Stomach (tissue), 9 donors: ENCODE measurements around the gene USP12. TPM values are rescaled to one million over a fixed set of nuclear protein-coding genes. Genes with fewer than 3 reads are reported as not detected.
A peak's percentile ranks its signal among the peaks of the same experiment; 100 is the strongest.

Source experiments
- DNase-seq, 2 donors: peaks; one replicate each; pipeline versions ENCODE4 v3.0.0 to v3.0.0-alpha.2; 2013 to 2019
- H3K27ac ChIP-seq, 5 donors: fragments of 200-600 bp in 4 of 5; sonication (generic) in 4 of 5; one replicate each; pipeline ENCODE4 v1.5.1; 2013 to 2019; ENCODE audit warnings: mild to moderate bottlenecking in 1 of 5, moderate library complexity in 1 of 5
- H3K27me3 ChIP-seq, 3 donors: fragments of 200-600 bp; sonication (generic); one replicate each; pipeline ENCODE4 v1.5.1; 2017 to 2019; ENCODE audit warnings: mixed run types in 1 of 3
- H3K36me3 ChIP-seq, 4 donors: fragments of 200-600 bp; sonication (generic); 1 replicate in 3 of 4; 2 replicates in 1 of 4; pipeline ENCODE4 v1.5.1; 2016 to 2019
- H3K4me1 ChIP-seq, 4 donors: fragments of 200-600 bp; sonication (generic); one replicate each; pipeline ENCODE4 v1.5.1; 2016 to 2019
- H3K4me3 ChIP-seq, 4 donors: fragments of 200-600 bp; sonication (generic) in 3 of 4; one replicate each; pipeline ENCODE4 v1.5.1; 2016 to 2019; ENCODE audit warnings: mild to moderate bottlenecking in 1 of 4
- H3K9me3 ChIP-seq, 4 donors: fragments of 200-600 bp; sonication (generic); one replicate each; pipeline ENCODE4 v1.5.1; 2016 to 2019
- EP300 ChIP-seq: sonication (generic); formaldehyde crosslinking; IDR thresholded peaks from one replicate; pipeline ENCODE4 v1.6.1; 2017; ENCODE audit warnings: antibody characterized with exemption
- POLR2A ChIP-seq, 4 donors: fragments of 450-650 bp; IDR thresholded peaks; one replicate each; pipeline ENCODE4 v1.6.1; 2016; ENCODE audit warnings: antibody characterized with exemption in 4 of 4, control low read depth in 2 of 4, mild to moderate bottlenecking in 1 of 4, moderate library complexity in 1 of 4
- POLR2AphosphoS5 ChIP-seq, 3 donors: sonication (generic); formaldehyde crosslinking; IDR thresholded peaks; one replicate each; pipeline ENCODE4 v1.6.1; 2016; ENCODE audit warnings: antibody characterized with exemption in 3 of 3
- WGBS, 5 donors: extraction: QIAGEN DNeasy Blood & Tissue Kit in 3 of 5; methylation state at CpG; one replicate each; pipeline versions ENCODE4 v1.1.5 to v1.1.7; 2013 to 2018; 5-methylcytosine and 5-hydroxymethylcytosine counted together
- intact Hi-C: fragments of 100-400 bp; cut with DNase I; formaldehyde crosslinking; loops from one replicate; pipeline ENCODE4 v1.15.1; 2023; ENCODE audit warnings: low total_unique reads
- polyA plus RNA-seq, 3 donors: library from polyadenylated mRNA; stranded (reverse); fragments of 200-250 nt; gene quantifications; one replicate each; pipeline ENCODE4 v1.2.3, GENCODE V29; 2013
- total RNA-seq, 5 donors: library from RNA; depleted of rRNA; stranded (reverse); fragments of >200 nt; gene quantifications; one replicate each; pipeline versions ENCODE4 v1.1.0 to v1.2.3, GENCODE V29; 2014 to 2016
- TF ChIP-seq, protein P1 (sequence below), 7 experiments: fragments of 450-650 bp in 4 of 7; fragments of 200-600 bp in 3 of 7; sonication (generic) in 3 of 7; IDR thresholded peaks; one replicate each; pipeline ENCODE4 v1.5.1; 2016 to 2019; ENCODE audit warnings: antibody characterized with exemption in 7 of 7, control low read depth in 2 of 7, mild to moderate bottlenecking in 1 of 7
- donor health status: healthy with polysubstance abuse.
- donor health status: Bipolar disorder and iron deficiency.
- donor health status: healthy.

The USP12 gene
- total and polyA plus RNA-seq, 8 donors = 6.9 to 59.7 (median 21.6) TPM

DNA sequence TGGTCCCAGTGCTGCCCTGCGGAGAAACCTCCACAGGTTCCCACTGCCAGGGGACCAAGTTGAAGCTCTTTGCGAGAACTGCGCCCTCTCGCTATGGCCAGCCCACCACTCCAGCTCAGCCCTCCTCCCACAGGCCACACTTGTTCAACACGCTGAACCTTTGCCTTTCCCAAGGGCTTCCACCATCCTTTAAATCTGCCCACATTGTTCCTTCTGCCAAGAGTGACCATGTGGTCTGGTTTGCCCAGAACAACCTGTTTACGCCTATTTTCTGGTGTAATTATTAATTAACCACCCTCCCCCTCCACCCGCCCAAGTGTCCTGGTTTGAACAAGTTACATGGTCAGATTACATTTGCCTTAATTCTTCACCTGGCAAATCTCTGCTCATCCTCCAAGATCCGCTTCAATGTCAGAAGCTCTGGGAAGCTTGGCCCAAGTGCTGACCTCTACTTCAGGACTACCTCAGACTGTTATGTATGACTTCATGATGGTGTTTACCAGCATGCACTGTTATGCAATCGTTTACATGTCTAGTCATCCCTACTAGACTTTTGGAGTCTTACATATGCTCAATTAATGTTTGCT lies 12.0 kb upstream of the USP12 start:
- no peaks in the 10 kb centered on the region for H3K9me3 ChIP-seq
- H3K27me3 ChIP-seq = no peaks in the 10 kb centered on the region
- WGBS, 5 donors = 61 to 81% (median 65%) methylated on average over 9 of the region's 9 CpGs
- TF ChIP-seq EP300 = no peak
- DNase-seq = no peak
- intact Hi-C loops = no loop called here
- no peak overlapping the region for H3K4me3 ChIP-seq
- no peaks in the 10 kb centered on the region for H3K36me3 ChIP-seq
- H3K4me1 ChIP-seq = peaks cover 7 to 17% (median 13%) of the 10 kb centered on the region in 4 donors
- H3K27ac ChIP-seq = peak overlapping the region in 2 of 5 donors; percentile 9 to 58

DNA sequence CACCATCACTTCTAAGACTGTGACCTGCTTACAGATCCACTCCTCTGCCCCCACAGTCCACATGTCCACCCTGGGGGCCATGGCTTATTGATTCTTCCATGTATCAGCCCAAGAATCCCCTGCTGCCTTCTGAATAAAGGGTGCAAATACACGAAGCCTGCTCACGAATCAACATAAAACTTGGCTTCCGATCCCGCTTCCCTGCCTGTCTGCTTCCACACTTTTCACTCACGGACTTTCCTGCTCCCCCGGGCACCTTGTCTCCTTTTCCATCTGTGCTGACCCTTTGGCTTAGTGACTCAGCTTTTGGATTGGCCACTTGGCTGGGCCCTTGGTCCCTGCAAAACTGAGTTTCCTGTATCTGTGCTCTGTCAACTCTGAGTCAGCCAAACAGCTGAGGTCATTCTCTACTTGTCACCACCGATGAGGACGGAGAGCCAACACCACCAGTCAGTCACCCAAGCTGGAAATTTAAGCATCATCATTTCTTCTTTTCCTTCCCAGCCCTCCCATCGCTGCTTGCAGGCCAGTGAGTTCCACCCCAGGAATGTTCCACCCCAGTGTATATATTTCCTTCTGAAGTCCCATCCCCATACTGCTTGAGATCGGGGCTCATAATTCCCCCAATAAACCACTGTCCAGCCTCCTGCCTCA lies 11.4 kb upstream of the USP12 start:
- H3K27me3 ChIP-seq = no peaks in the 10 kb centered on the region
- peaks cover 7 to 17% (median 13%) of the 10 kb centered on the region in 4 donors for H3K4me1 ChIP-seq
- H3K4me3 ChIP-seq = no peak overlapping the region
- intact Hi-C loops = no loop called here
- TF ChIP-seq, protein P1, sequence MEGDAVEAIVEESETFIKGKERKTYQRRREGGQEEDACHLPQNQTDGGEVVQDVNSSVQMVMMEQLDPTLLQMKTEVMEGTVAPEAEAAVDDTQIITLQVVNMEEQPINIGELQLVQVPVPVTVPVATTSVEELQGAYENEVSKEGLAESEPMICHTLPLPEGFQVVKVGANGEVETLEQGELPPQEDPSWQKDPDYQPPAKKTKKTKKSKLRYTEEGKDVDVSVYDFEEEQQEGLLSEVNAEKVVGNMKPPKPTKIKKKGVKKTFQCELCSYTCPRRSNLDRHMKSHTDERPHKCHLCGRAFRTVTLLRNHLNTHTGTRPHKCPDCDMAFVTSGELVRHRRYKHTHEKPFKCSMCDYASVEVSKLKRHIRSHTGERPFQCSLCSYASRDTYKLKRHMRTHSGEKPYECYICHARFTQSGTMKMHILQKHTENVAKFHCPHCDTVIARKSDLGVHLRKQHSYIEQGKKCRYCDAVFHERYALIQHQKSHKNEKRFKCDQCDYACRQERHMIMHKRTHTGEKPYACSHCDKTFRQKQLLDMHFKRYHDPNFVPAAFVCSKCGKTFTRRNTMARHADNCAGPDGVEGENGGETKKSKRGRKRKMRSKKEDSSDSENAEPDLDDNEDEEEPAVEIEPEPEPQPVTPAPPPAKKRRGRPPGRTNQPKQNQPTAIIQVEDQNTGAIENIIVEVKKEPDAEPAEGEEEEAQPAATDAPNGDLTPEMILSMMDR (IDR thresholded peaks at IDR 0.05) = no peak
- TF ChIP-seq POLR2A (IDR thresholded peaks at IDR 0.05) (no peak), POLR2AphosphoS5 (IDR thresholded peaks at IDR 0.05) (peak in 2 of 3 donors; percentile 24 to 81), EP300 (no peak)
- peak overlapping the region in 2 of 5 donors; percentile 9 to 58 for H3K27ac ChIP-seq
- no peaks in the 10 kb centered on the region for H3K9me3 ChIP-seq
- DNase-seq = peak; percentile 43 to 59
- WGBS, 5 donors = 51 to 60% (median 54%) methylated on average over 10 of the region's 10 CpGs
- no peaks in the 10 kb centered on the region for H3K36me3 ChIP-seq

DNA sequence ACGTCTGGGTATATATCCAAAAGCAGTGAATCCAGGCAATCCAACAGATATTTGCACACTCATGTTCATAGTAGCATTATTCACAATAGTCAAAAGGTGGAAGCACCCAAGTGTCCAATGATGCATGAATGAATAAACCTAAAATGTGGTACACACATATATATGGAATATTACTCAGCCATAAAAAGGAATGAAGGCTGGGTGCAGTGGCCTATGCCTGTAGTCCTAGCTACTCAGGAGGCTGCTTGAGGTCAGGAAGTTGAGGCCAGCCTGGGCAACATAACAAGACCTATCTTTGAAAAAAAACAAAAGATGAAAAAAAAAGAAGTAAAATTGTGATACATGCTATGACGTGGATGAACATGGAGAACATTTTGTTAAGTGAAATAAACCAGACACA lies 10.4 kb upstream of the USP12 start:
- Histone ChIP-seq H3K4me3 (no peak overlapping the region), H3K4me1 (peaks cover 7 to 17% (median 13%) of the 10 kb centered on the region in 4 donors), H3K27me3 (no peaks in the 10 kb centered on the region), H3K36me3 (no peaks in the 10 kb centered on the region), H3K27ac (no peak overlapping the region), H3K9me3 (no peaks in the 10 kb centered on the region)
- no peak for TF ChIP-seq POLR2AphosphoS5 (IDR thresholded peaks at IDR 0.05)
- TF ChIP-seq, protein P1 (IDR thresholded peaks at IDR 0.05) = no peak
- TF ChIP-seq EP300 = no peak
- no peak for DNase-seq
- intact Hi-C loops = no loop called here
- 90 to 99% (median 96%) methylated on average over 2 of the region's 2 CpGs for WGBS, 5 donors

DNA sequence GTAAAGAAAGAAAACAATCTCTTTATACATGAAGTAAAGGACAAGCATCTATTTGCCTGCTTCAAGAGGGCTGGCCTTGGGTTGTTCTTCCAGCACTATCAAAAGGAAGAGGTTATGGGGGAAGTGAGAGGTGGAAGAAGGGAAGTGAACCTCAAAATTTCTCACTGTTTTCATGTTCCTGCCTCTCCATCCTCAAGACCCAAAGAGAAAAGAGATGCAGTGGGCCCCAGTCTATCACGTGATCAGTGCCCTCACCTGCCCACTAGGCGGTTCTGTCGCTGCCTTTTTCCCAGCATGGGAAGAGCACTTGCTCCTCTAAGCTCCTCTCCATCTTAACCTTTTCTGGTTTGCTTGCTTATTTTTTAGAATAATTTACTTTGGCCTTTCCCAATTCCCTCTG lies 6.2 kb upstream of the USP12 start:
- Histone ChIP-seq H3K9me3 (no peaks in the 10 kb centered on the region), H3K4me1 (peaks cover 1 to 5% (median 2%) of the 10 kb centered on the region in 4 donors), H3K27me3 (no peaks in the 10 kb centered on the region), H3K4me3 (no peak overlapping the region), H3K36me3 (no peaks in the 10 kb centered on the region), H3K27ac (no peak overlapping the region)
- no peak for DNase-seq
- intact Hi-C loops = no loop called here
- 58 to 73% (median 62%) methylated on average over 3 of the region's 3 CpGs for WGBS, 5 donors
- TF ChIP-seq POLR2A (IDR thresholded peaks at IDR 0.05) (no peak), POLR2AphosphoS5 (IDR thresholded peaks at IDR 0.05) (no peak), EP300 (no peak)
- TF ChIP-seq, protein P1 (IDR thresholded peaks at IDR 0.05) = no peak
